GM13977 (cell line): ENCODE data around the gene RNGTT.
A peak's percentile ranks its signal among the peaks of the same experiment; 100 is the strongest.
"Not testable (repeated sequence)": the region's sequence is repeated elsewhere in the genome, so short reads cannot be mapped to it uniquely, and the experiment has no call there.

Experiments used
- DNase-seq: peaks from one replicate; pipeline ENCODE4 v3.0.0; 2012; ENCODE audit warnings: low spot score
- in situ Hi-C: fragments of 300-500 bp; cut with MboI; formaldehyde crosslinking; loops from one replicate; pipeline ENCODE4 v1.12.0; 2022; ENCODE audit warnings: low sequenced_read_pairs, low pct_unique_long_range_greater_than_20kb, mixed read lengths, inconsistent platforms; ENCODE audit not compliant: unreplicated experiment
- TF ChIP-seq, protein P1 (sequence below): IDR thresholded peaks from 2 replicates; pipeline ENCODE4 v1.5.1; 2012; ENCODE audit warnings: mild to moderate bottlenecking, control low read depth; ENCODE audit not compliant: insufficient read depth; ENCODE audit errors: extremely low read depth, missing control alignments

RNGTT gene

DNA sequence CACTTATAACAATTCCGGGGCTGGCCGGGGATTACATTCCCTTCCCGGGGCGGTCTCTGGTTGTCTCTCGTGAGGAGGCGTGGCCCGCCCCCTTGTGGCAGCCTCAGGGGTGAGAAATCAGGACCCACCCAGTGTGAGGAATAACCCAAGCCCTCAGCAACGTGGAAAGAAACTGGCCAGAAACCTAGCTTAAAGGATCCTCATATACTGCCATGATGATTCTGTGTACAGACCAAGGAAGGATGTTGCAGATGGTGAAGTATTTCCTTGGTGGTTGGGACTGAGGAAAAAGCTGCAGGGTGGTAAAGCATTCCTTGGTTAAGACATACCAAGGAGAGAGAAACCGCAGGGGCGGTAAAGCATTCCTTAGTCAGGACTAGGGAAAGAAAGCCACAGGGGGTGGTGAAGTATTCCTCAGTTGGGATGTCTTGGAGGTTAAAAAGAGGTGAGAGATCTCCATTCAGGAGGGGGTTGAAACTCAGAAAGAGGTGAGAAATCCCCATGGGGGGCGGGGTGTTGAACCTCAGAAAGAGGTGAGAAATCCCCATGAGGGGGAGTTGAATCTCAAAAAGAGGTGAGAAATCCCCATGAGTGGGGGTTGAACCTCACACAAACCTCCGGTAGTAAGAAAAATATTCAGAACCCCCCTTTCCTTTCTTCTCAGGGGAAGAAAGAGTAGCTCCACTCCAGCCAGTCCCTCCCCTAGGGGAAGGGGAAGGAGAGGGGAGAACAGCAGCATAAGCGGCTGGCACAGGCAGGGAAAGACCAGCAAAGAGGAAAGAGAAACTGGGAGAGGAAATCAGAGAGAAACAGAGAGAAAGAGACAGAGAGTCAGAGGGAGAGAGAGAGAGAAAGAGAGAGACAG, 238.1 kb downstream of the RNGTT start:
- TF ChIP-seq, protein P1, sequence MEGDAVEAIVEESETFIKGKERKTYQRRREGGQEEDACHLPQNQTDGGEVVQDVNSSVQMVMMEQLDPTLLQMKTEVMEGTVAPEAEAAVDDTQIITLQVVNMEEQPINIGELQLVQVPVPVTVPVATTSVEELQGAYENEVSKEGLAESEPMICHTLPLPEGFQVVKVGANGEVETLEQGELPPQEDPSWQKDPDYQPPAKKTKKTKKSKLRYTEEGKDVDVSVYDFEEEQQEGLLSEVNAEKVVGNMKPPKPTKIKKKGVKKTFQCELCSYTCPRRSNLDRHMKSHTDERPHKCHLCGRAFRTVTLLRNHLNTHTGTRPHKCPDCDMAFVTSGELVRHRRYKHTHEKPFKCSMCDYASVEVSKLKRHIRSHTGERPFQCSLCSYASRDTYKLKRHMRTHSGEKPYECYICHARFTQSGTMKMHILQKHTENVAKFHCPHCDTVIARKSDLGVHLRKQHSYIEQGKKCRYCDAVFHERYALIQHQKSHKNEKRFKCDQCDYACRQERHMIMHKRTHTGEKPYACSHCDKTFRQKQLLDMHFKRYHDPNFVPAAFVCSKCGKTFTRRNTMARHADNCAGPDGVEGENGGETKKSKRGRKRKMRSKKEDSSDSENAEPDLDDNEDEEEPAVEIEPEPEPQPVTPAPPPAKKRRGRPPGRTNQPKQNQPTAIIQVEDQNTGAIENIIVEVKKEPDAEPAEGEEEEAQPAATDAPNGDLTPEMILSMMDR, result no peak
- in situ Hi-C loops, result no loop called here
- DNase-seq, result no peak

DNA sequence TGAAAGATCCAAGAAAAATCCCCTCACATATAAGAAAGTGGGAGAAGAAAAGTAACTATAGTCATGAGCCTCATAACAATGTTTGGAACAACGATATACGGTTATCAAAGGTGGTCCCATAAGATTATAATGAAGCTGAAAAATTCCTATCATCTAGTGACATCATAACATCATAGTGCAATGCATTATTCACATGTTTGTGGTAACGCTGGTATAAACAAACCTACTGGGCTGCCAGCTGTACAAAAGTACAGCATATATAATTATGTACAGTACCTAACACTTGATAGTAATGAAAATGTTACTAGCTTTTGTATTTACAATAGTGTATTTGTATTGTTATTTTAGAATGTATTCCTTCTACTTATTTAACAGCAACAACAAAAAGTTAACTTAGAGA, 240.7 kb downstream of the RNGTT start:
- in situ Hi-C loops, result no loop called here
- no peak for DNase-seq
- TF ChIP-seq, protein P1, result no peak

DNA sequence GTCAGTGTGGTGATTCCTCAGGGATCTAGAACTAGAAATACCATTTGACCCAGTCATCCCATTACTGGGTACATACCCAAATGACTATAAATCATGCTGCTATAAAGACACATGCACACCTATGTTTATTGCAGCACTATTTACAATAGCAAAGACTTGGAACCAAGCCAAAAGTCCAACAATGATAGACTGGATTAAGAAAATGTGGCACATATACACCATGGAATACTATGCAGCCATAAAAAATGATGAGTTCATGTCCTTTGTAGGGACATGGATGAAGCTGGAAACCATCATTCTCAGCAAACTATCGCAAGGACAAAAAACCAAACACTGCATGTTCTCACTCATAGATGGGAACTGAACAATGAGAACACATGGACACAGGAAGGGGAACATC, 247.0 kb downstream of the RNGTT start:
- DNase-seq, in situ Hi-C loops: not testable (repeated sequence)

DNA sequence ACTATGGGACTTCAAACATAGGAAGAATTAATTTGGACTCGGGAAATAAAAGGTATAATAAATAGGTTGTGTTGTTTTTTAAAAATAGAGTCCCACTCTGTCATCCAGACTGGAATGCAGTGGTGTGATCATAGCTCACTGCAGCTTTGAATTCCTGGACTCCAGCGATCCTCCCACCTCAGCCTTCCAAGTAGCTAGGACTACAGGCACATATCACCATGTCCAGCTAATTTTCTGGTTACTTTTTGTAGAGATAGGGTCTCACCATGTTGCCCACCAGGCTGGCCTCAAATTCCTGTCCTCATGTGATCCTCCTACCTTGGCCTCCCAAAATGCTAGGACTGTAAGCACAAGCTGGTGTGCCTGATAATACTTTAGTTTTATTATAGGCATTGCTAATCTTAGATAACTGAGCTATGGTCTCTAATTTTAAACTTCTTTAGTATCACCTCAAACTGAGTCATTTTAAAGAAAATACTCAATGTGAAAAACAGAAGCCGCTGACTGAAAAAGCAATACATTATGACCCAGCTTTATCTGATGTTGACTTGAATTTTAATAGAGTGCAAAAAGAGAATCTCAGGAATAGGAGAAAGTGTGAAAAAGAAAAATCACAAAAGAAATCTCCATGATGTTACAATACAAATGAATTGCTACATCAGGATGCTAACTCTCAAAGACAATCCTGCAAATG, 251.0 kb downstream of the RNGTT start:
- in situ Hi-C loops, result no loop called here
- TF ChIP-seq, protein P1, result no peak
- no peak for DNase-seq

DNA sequence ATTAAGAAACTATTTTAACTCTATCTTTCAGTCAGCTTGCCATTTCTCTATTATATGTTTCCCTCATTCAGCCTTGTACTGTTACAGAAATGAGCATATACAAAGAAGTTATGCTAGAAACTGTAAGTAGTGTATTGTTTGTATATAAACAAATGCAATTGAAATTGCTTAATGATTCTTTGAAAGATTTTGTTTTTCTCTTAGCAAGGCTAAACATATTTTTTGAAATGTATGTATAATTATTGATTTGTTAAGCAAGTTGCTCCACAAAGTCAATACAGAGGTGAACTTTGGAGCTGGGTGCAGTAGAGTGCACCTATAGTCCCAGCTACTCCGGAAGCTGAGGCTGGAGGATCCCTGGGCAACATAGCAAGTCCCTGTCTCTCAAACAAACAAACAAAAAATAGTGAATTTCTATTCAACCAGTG, 253.6 kb downstream of the RNGTT start:
- TF ChIP-seq, protein P1, result no peak
- in situ Hi-C loops, result no loop called here

DNA sequence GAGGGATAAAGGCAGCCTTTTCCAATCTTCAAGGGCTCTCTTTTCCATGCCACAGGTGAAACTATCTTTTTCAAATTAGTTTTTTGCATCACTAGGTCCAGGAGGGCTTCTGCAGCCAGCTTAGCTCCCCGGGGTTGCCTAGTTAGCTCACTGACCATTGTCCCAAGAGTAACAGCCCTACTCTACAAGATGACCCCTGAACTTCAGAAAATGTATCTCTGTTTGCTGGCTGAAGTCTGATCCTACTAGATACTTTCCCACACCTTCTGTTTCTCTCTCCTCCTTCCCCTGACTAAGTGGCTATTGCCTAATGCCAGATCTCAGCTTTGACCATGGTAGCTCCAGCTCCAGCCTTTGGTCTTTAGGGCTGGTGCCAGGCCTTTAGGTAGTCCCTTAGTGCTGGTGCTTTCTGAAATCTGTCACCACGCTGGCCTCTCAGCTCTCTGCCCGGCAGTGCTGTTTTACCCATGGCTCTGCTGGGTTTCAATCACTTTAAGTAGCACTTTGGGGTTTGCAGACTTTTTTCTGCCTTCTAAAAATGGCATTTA, 255.1 kb downstream of the RNGTT start:
- TF ChIP-seq, protein P1, result no peak
- in situ Hi-C loops, result no loop called here
- DNase-seq, result no peak

More for the DNA sequence above, 253.6 kb downstream of the RNGTT start:
- DNase-seq, result no peak

DNA sequence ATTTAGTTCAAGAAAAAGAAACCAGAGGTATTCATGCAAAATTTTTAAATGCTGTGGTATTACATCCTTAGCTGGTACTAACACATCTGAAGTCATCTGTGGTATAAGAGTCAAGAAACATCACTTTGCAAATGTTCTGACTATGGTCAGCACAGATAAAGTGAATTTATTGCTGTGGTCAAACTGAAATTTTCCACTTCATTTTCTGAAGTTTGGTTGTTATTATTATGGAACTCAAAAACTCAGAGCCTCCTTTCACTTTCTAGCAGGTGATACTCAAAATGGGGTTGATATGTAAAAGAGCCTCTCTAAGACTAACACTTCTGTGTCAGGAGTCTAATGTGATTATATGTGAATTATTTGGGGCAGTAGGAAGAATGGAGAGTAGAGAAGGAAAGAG, 257.8 kb downstream of the RNGTT start:
- peak; percentile 50 for DNase-seq

More for the DNA sequence above, 257.8 kb downstream of the RNGTT start:
- TF ChIP-seq, protein P1, result no peak
- in situ Hi-C loops, result no loop called here
